ENCODE results near the gene PIPOX.

PIPOX gene

DNA sequence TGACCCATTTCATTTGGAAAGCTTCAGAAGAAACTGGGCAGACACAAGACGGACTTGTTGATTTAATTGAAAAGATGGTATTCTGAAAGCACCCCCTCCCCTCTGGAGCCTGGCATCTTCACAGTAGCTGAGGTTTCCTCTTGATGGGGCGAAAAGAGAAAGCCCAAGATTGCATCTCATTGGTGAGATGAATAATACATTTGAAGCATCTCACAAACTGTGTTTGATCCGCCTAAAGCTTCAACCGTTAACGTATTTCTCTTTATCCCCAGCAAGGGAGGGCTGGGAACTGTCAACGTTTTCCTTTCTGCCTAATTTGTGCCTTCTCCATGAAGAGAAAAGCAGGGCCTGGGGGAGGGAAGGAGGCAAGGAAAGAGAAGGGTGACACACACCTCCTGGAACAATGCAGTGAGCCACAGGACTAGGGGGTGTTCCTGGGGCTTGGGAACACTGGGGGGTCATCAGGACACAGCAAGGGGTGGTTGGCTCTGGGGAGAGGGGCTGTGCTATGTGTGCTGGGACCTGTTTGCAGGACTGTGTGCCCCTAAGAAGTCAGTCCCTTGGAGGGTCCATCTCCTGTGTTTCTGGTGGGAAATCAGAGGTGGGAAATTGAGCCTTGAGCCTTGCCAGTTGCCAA, 18.5 kb upstream of the PIPOX start:
- H3K4me1 ChIP-seq (ENCODE audit: low read depth, poor library complexity, severe bottlenecking), result no peaks in the 10 kb centered on the region
- no peaks in the 10 kb centered on the region for H4K20me1 ChIP-seq (ENCODE audit: insufficient read depth)
- H3K79me2 ChIP-seq (ENCODE audit: insufficient read depth, low read depth), result no peaks in the 10 kb centered on the region
- H3K27ac ChIP-seq, result no peak overlapping the region
- H3K4me2 ChIP-seq, result no peak overlapping the region
- H2AFZ ChIP-seq (ENCODE audit: low read depth), result no peak overlapping the region
- no peaks in the 10 kb centered on the region for H3K36me3 ChIP-seq (ENCODE audit: insufficient read depth)
- H3K27me3 ChIP-seq (ENCODE audit: insufficient read depth, low read depth), result peaks cover 90% of the 10 kb centered on the region
- H3K9ac ChIP-seq, result no peak overlapping the region
- no peak overlapping the region for H3K4me3 ChIP-seq (IDR thresholded peaks at IDR 0.05; ENCODE audit: insufficient read depth, low read depth, low read length)
- TF ChIP-seq, protein P1, sequence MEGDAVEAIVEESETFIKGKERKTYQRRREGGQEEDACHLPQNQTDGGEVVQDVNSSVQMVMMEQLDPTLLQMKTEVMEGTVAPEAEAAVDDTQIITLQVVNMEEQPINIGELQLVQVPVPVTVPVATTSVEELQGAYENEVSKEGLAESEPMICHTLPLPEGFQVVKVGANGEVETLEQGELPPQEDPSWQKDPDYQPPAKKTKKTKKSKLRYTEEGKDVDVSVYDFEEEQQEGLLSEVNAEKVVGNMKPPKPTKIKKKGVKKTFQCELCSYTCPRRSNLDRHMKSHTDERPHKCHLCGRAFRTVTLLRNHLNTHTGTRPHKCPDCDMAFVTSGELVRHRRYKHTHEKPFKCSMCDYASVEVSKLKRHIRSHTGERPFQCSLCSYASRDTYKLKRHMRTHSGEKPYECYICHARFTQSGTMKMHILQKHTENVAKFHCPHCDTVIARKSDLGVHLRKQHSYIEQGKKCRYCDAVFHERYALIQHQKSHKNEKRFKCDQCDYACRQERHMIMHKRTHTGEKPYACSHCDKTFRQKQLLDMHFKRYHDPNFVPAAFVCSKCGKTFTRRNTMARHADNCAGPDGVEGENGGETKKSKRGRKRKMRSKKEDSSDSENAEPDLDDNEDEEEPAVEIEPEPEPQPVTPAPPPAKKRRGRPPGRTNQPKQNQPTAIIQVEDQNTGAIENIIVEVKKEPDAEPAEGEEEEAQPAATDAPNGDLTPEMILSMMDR (conservative IDR thresholded peaks at IDR 0.05; ENCODE audit: low read depth, low read length), result no peak

DNA sequence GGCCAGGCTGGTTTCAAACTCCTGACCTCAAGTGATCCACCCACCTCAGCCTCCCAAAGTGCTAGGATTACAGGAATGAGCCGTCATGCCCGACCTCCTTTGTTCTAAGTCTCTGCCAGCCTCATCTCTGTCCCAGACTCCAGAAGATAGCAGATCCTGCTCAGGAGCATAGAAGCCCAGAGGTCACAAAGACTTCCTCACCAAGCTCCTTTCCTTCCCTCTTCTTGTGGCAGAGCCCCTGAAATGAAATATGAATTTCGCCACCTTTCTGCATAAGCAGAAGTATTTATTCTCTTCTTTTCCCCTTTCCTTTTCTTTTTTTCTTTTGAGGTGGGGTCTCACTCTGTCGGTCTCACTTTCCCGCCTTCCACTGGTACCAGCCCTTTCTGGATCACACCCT, 11.5 kb upstream of the PIPOX start:
- Histone ChIP-seq H3K9ac (no peak overlapping the region), H2AFZ (ENCODE audit: low read depth) (no peak overlapping the region), H4K20me1 (ENCODE audit: insufficient read depth) (no peaks in the 10 kb centered on the region), H3K4me2 (no peak overlapping the region), H3K4me3 (IDR thresholded peaks at IDR 0.05; ENCODE audit: insufficient read depth, low read depth, low read length) (no peak overlapping the region), H3K27ac (no peak overlapping the region), H3K4me1 (ENCODE audit: low read depth, poor library complexity, severe bottlenecking) (no peaks in the 10 kb centered on the region), H3K36me3 (ENCODE audit: insufficient read depth) (no peaks in the 10 kb centered on the region), H3K79me2 (ENCODE audit: insufficient read depth, low read depth) (no peaks in the 10 kb centered on the region), H3K27me3 (ENCODE audit: insufficient read depth, low read depth) (peaks cover 99% of the 10 kb centered on the region)
- TF ChIP-seq, protein P1 (conservative IDR thresholded peaks at IDR 0.05; ENCODE audit: low read depth, low read length), result no peak

DNA sequence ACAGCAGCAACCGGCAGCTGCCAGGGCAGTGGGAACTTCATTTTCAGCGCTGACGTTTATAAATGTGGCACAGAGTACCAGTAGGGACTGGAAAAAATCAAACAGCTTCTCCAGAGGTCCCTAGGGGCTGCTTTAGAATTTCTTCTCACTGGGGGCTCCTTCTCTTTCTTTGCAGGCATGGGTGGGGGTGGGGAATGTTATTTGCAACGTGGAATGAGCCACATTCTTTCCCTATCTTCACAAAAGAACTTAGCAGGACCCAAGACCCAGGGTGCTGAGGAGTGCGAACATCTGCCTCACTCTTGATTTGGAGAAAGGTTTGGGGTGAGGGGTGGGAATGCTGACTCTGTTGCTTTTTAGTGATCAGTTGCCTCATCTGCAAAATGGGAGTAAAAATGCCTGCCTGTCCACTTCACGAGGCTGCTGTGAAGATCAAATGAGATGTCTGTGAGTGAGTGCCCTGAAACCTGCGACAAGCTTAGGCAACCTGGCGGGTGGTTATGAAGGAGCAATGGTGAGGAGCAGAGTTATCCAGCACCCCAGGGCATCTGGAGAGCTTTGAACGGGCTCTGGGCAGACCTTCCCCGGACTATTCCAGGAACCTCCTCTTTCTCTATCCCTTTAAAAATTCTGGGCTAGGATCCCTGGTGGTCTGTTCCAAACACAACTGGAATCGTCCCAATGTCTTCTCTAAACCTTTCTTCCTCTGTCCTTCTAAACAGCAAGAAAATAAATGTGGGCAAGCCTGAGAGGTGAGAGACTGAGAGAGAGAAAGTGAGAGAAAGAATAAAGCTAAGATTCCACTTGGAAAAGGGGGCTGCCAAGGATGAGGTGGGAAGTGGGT, 10.7 kb upstream of the PIPOX start:
- Histone ChIP-seq H4K20me1 (ENCODE audit: insufficient read depth) (no peaks in the 10 kb centered on the region), H3K4me2 (no peak overlapping the region), H3K79me2 (ENCODE audit: insufficient read depth, low read depth) (no peaks in the 10 kb centered on the region), H3K27ac (no peak overlapping the region), H3K4me1 (ENCODE audit: low read depth, poor library complexity, severe bottlenecking) (no peaks in the 10 kb centered on the region), H3K9ac (no peak overlapping the region), H3K36me3 (ENCODE audit: insufficient read depth) (no peaks in the 10 kb centered on the region), H3K27me3 (ENCODE audit: insufficient read depth, low read depth) (peaks cover 100% of the 10 kb centered on the region), H2AFZ (ENCODE audit: low read depth) (no peak overlapping the region), H3K4me3 (IDR thresholded peaks at IDR 0.05; ENCODE audit: insufficient read depth, low read depth, low read length) (no peak overlapping the region)
- TF ChIP-seq, protein P1 (conservative IDR thresholded peaks at IDR 0.05; ENCODE audit: low read depth, low read length), result no peak

DNA sequence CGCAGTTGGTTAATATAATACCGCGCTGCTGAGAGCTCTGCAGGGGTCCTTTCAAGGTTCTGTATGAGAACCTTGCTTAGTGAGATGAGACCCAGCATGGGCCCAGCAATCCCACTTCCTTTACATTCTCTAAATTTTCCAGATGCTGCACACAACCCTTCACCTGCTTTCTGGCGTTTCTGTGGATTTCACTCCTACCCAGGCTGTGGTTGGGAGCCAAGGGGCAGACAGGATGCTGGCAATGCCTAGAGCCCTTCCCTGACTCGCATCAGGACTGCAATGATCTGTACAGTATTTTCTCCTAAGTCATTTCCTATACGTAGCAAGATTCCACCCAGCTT, 10.1 kb upstream of the PIPOX start:
- Histone ChIP-seq H3K36me3 (ENCODE audit: insufficient read depth) (no peaks in the 10 kb centered on the region), H3K4me1 (ENCODE audit: low read depth, poor library complexity, severe bottlenecking) (no peaks in the 10 kb centered on the region), H3K4me3 (IDR thresholded peaks at IDR 0.05; ENCODE audit: insufficient read depth, low read depth, low read length) (no peak overlapping the region), H3K79me2 (ENCODE audit: insufficient read depth, low read depth) (no peaks in the 10 kb centered on the region), H2AFZ (ENCODE audit: low read depth) (no peak overlapping the region), H3K4me2 (no peak overlapping the region), H3K27me3 (ENCODE audit: insufficient read depth, low read depth) (peaks cover 99% of the 10 kb centered on the region), H4K20me1 (ENCODE audit: insufficient read depth) (no peaks in the 10 kb centered on the region), H3K9ac (no peak overlapping the region), H3K27ac (no peak overlapping the region)
- TF ChIP-seq, protein P1 (conservative IDR thresholded peaks at IDR 0.05; ENCODE audit: low read depth, low read length), result no peak
